Stimulated activated naive CD8-positive, alpha-beta T cell treated with anti-CD3 and anti-CD28 coated beads, Interleukin-15, Interleukin-2, amounts not matched to agents 100 ng/mL and 50 ng/mL, for 24 hours (primary cell): ENCODE data around the gene SORCS2.

ENCODE experiments used
- H3K27ac Mint-ChIP-seq: one replicate; pipeline ENCODE4 v1.8.0; 2021; ENCODE audit warnings: mild to moderate bottlenecking, mixed read lengths
- H3K27me3 Mint-ChIP-seq: one replicate; pipeline ENCODE4 v1.8.0; 2021; ENCODE audit warnings: mixed read lengths
- H3K36me3 Mint-ChIP-seq: one replicate; pipeline ENCODE4 v1.8.0; 2021; ENCODE audit warnings: low read depth, mixed read lengths
- H3K4me1 Mint-ChIP-seq: one replicate; pipeline ENCODE4 v1.8.0; 2021; ENCODE audit warnings: low read depth, mixed read lengths
- H3K4me3 Mint-ChIP-seq: one replicate; pipeline ENCODE4 v1.8.0; 2021; ENCODE audit warnings: mild to moderate bottlenecking, mixed read lengths
- H3K9me3 Mint-ChIP-seq: one replicate; pipeline ENCODE4 v1.8.0; 2021; ENCODE audit warnings: mixed read lengths

Gene SORCS2

GRCh38 chr4:7516773-7517144 is 324.4 kb downstream of the SORCS2 start:
- Mint-ChIP-seq H3K9me3 (no peaks in the 10 kb centered on the region), H3K36me3 (no peaks in the 10 kb centered on the region), H3K27ac (no peak overlapping the region), H3K4me3 (no peak overlapping the region), H3K27me3 (peaks cover 12% of the 10 kb centered on the region), H3K4me1 (no peaks in the 10 kb centered on the region)

GRCh38 chr4:7518871-7519637 is 326.7 kb downstream of the SORCS2 start:
- no peak overlapping the region for H3K27ac Mint-ChIP-seq
- H3K4me3 Mint-ChIP-seq, result no peak overlapping the region
- peaks cover 12% of the 10 kb centered on the region for H3K27me3 Mint-ChIP-seq
- no peaks in the 10 kb centered on the region for H3K9me3 Mint-ChIP-seq
- no peaks in the 10 kb centered on the region for H3K36me3 Mint-ChIP-seq
- H3K4me1 Mint-ChIP-seq, result no peaks in the 10 kb centered on the region

DNA sequence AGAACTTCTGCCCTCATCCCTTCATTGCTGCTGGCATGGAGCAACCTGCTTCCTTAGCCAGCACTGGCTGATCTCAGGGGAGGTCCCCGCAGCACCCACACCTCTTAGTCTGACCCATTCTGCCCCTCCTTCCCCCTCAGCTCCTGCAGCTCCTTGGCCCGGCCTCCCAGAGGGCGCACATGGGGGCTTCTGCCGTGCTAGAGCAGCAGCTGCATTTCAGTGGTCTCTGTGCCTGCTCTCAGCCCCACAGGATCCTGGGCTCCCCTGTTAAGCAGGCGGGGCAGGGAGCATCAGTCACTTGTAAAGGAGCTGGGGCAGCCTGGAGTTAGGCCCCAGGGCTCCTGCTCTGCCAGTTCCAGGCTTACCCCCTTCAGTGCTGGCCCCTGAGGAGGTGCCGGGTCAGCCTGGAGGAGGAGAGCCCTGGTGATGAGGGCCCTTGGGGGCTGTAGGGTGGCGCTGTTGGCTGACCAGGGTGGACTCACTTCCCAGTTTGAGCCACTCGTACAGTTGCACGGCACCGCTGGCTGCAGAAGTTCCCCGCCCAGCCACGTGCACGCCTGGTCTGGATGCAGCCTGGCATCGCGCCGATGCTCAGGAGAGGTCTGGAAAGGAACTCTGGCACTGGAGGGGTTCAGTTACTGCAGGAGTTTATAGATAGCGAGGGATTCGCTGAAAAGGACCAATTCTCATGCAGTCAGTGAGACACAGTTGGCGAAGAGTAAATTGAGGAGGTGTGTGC is 327.5 kb downstream of the SORCS2 start:
- H3K9me3 Mint-ChIP-seq, result no peaks in the 10 kb centered on the region
- no peak overlapping the region for H3K27ac Mint-ChIP-seq
- peaks cover 5% of the 10 kb centered on the region for H3K4me1 Mint-ChIP-seq
- no peaks in the 10 kb centered on the region for H3K36me3 Mint-ChIP-seq
- no peak overlapping the region for H3K4me3 Mint-ChIP-seq
- peaks cover 18% of the 10 kb centered on the region for H3K27me3 Mint-ChIP-seq

DNA sequence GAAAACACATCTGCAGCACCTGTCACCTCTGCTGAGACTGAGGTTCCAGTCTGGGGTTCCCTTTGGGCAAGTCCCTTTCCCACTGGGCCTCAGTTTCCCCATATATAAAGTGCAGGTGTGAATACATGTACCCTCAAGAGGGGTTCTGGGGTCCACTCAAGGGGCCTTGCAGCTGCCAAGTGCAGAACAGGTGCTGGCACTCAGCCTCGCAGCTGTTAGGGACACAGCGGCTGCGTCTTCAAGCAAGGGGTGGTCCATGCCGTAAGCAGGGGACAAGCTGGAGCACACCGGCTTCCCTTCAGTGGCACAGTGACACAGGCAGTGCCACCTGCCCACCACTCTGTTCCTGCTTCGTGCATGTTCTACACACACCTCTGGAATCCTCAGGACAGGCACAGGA is 329.3 kb downstream of the SORCS2 start:
- no peak overlapping the region for H3K27ac Mint-ChIP-seq
- H3K27me3 Mint-ChIP-seq, result peaks cover 18% of the 10 kb centered on the region
- H3K9me3 Mint-ChIP-seq, result no peaks in the 10 kb centered on the region
- H3K4me3 Mint-ChIP-seq, result no peak overlapping the region
- H3K4me1 Mint-ChIP-seq, result peaks cover 5% of the 10 kb centered on the region
- H3K36me3 Mint-ChIP-seq, result no peaks in the 10 kb centered on the region

GRCh38 chr4:7522452-7523220 is 330.3 kb downstream of the SORCS2 start:
- Mint-ChIP-seq H3K27ac (no peak overlapping the region), H3K4me1 (peaks cover 5% of the 10 kb centered on the region)

DNA sequence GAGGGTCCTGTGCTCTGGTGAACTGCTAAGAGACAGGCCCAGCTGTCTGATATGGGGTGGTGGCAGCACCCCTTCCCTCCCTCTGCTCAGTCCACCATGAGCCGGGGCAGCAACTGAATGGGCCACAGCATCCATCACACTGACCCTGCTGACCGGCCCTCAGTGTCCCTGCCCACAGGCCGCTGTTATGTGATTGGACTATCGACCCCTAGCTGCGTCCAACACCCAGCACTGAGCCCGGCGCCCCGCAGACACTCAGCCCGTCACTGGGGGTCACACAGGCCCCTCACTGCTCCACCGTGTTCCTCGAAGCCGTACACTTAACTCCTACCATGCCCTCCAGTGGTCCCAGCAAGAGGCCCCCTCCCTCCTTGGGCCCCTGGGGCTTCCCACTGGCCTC is 331.2 kb downstream of the SORCS2 start:
- Mint-ChIP-seq H3K4me1 (peaks cover 5% of the 10 kb centered on the region), H3K27me3 (peaks cover 15% of the 10 kb centered on the region)

More at GRCh38 chr4:7522452-7523220, 330.3 kb downstream of the SORCS2 start:
- Mint-ChIP-seq H3K4me3 (no peak overlapping the region), H3K27me3 (peaks cover 15% of the 10 kb centered on the region), H3K9me3 (no peaks in the 10 kb centered on the region), H3K36me3 (no peaks in the 10 kb centered on the region)

GRCh38 chr4:7524064-7524682 is 331.8 kb downstream of the SORCS2 start:
- Mint-ChIP-seq H3K27me3 (peaks cover 13% of the 10 kb centered on the region), H3K9me3 (no peaks in the 10 kb centered on the region), H3K36me3 (no peaks in the 10 kb centered on the region), H3K4me1 (peaks cover 5% of the 10 kb centered on the region), H3K27ac (no peak overlapping the region), H3K4me3 (no peak overlapping the region)

More for the DNA sequence above, 331.2 kb downstream of the SORCS2 start:
- Mint-ChIP-seq H3K4me3 (no peak overlapping the region), H3K36me3 (no peaks in the 10 kb centered on the region), H3K27ac (no peak overlapping the region), H3K9me3 (no peaks in the 10 kb centered on the region)

DNA sequence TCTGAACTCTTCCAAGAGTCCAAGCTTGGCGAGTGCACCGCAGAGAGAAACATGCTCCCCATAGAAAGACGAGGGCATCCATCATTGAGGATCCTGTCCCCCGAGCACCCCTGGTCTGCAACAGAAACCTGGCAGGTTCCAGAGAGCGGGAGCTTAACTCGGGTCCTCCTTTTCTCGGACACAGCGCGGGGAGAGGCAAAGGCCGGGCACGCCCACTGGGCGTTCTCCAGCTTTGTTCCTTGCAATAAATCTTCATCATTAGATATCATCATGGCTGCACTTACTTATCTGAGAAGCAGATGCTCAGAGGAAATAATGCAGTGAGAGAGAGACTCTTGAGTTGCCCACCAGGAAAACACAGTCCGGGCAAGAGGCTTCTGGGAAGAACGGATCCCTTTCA is 332.5 kb downstream of the SORCS2 start:
- Mint-ChIP-seq H3K27ac (no peak overlapping the region), H3K9me3 (no peaks in the 10 kb centered on the region), H3K4me3 (no peak overlapping the region), H3K27me3 (peaks cover 10% of the 10 kb centered on the region), H3K36me3 (no peaks in the 10 kb centered on the region), H3K4me1 (peaks cover 5% of the 10 kb centered on the region)

DNA sequence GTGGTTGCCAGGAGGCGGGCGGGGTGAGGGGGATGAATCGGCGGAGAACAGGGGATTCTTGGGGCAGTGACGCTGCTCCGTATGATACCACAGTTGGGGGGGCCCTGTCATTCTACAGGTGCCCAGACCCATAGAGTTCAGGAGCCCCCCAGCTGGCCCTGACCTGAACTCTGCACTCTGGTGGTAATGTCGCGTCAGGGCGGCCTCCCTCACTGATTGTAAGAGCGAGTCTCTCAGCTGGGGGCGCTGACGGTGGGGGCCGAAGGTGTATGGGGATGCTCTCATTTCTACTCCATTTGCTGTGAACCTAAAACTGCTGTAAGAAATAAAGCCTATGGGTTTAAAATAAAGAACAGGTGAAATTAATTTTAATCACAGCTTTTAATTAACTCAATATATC is 334.2 kb downstream of the SORCS2 start:
- Mint-ChIP-seq H3K27ac (no peak overlapping the region), H3K4me3 (no peak overlapping the region), H3K9me3 (no peaks in the 10 kb centered on the region), H3K4me1 (peaks cover 5% of the 10 kb centered on the region), H3K27me3 (peaks cover 10% of the 10 kb centered on the region), H3K36me3 (no peaks in the 10 kb centered on the region)

DNA sequence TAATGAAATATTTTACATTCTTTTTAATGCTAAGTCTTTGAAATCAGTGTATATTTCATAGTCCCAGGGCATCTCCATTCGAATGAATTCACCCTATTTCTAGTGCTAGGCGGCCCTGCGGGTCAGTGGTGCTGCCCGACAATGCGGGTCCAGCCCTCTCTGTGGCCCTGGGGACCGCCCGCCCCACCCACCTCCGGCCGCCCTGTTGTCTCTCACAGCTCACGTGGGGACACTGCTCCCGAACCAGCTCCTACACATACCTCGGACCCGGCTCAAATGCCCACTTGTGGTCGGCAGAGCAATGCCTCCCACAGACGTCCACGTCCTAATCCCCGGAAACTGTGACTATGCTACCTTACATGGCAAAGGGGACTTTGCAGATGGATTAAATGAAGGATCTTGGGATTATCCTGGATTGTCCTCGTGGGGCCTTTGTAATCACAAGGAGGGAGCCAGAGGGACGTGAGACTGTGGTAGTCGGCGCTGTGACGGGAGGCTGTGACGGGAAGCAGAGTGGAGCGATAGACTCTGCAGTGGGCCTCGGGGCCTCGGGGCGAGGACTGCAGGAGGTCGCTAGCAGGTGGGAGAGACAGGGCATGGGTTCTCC is 334.7 kb downstream of the SORCS2 start:
- H3K9me3 Mint-ChIP-seq, result no peaks in the 10 kb centered on the region
- H3K27me3 Mint-ChIP-seq, result peaks cover 10% of the 10 kb centered on the region
- H3K4me3 Mint-ChIP-seq, result no peak overlapping the region
- H3K27ac Mint-ChIP-seq, result no peak overlapping the region
- no peaks in the 10 kb centered on the region for H3K36me3 Mint-ChIP-seq
- H3K4me1 Mint-ChIP-seq, result peaks cover 5% of the 10 kb centered on the region

DNA sequence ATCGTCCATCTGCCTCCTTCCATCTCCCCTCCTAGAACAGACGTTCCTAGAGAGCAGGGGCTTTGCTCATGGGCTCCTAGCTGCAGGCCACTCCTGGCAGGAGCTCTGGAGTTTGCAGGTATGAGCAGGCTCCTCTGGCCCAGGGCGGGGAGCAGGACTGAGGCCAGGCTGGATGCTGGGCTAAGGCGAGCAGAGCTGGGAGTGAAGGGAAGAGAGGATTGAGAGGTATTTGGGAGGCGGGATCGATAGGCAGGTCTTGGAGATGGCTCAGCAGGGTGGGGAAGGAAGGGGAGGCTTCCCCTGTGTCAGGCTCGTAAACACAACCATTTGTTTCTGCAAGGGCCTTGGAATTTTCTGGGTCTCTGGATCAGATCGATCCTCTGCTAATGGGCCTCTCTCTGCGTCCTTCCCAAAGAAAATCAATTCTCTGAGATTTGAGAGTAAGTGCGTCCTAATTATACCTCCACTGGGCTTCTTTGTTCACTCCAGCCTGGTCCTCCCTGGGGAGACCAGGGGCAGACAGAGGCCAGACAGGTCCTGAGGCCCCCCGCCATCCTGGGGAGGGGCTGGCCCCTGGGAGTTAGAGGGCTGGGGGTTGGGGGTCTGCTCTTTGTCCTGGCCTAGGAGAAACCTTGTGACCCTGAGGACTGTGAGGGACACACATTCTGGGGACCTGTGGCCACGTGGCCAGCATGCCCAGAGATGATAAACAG is 337.2 kb downstream of the SORCS2 start:
- H3K4me1 Mint-ChIP-seq, result peaks cover 1% of the 10 kb centered on the region
- no peaks in the 10 kb centered on the region for H3K36me3 Mint-ChIP-seq
- no peak overlapping the region for H3K4me3 Mint-ChIP-seq
- no peaks in the 10 kb centered on the region for H3K9me3 Mint-ChIP-seq
- no peak overlapping the region for H3K27ac Mint-ChIP-seq
- H3K27me3 Mint-ChIP-seq, result peaks cover 5% of the 10 kb centered on the region

DNA sequence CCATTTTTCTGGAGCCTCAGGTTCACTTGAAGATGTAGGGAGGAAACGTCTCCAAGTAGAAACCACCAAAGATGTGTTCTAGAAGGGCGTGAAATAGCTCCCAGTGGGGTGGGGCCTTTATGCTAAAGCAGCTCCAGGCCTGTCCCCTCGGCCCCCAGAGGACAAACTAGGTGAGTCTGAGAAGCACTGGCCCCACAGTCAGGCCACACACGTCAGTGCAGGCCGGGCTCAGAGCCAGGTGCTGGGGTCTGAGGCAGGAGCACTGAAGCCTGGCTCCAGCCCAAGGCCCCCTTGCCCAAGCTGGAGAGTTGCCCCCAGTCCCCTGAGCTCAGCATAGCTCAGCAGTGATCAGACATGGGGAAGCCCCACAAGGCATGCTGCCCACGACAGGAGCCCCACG is 337.7 kb downstream of the SORCS2 start:
- Mint-ChIP-seq H3K27me3 (peaks cover 4% of the 10 kb centered on the region), H3K4me1 (no peaks in the 10 kb centered on the region), H3K36me3 (no peaks in the 10 kb centered on the region)

GRCh38 chr4:7530932-7531639 is 338.7 kb downstream of the SORCS2 start:
- Mint-ChIP-seq H3K4me1 (no peaks in the 10 kb centered on the region), H3K27me3 (peaks cover 4% of the 10 kb centered on the region), H3K36me3 (no peaks in the 10 kb centered on the region), H3K4me3 (no peak overlapping the region), H3K9me3 (no peaks in the 10 kb centered on the region), H3K27ac (no peak overlapping the region)

More for the DNA sequence above, 337.7 kb downstream of the SORCS2 start:
- Mint-ChIP-seq H3K9me3 (no peaks in the 10 kb centered on the region), H3K27ac (no peak overlapping the region), H3K4me3 (no peak overlapping the region)
